Caco-2 (cell line): ENCODE data around the gene SIRT2. TPM values are rescaled to one million over a fixed set of nuclear protein-coding genes. Genes with fewer than 3 reads are reported as not detected.
"Not testable (repeated sequence)": the region's sequence is repeated elsewhere in the genome, so short reads cannot be mapped to it uniquely, and the experiment has no call there.

Source experiments
- BruUV-seq: library from RNA; stranded (reverse); fragments of 400-500 nt; replicated peaks from 2 replicates; lab custom pipeline; 2021; lab: Mats Ljungman, UMichigan
- CTCF ChIA-PET: fragments of 300-600 bp; sonication (Branson Sonifier 250); formaldehyde crosslinking; loops from one replicate; lab custom pipeline; 2022; ENCODE audit warnings: antibody characterized with exemption; lab: Charles Lee
- POLR2A ChIA-PET: fragments of 300-600 bp; sonication (Branson Sonifier 250); formaldehyde crosslinking; loops from one replicate; lab custom pipeline; 2022; ENCODE audit warnings: antibody characterized with exemption; lab: Charles Lee
- DNase-seq, 2 experiments: peaks; one replicate each; pipeline versions ENCODE4 v3.0.0 to v3.0.0-alpha.2; 2020 to 2022
- H3K27me3 ChIP-seq: replicated peaks from 2 replicates; pipeline ENCODE4 v1.6.0; 2011; ENCODE audit warnings: low read length; ENCODE audit not compliant: control insufficient read depth, insufficient read depth
- H3K36me3 ChIP-seq: 2 replicates; pipeline ENCODE4 v1.5.1; 2011; ENCODE audit warnings: low read length; ENCODE audit not compliant: control insufficient read depth, insufficient read depth
- H3K4me1 ChIP-seq: fragments of 250-450 bp; sonication (Bioruptor Pico); 2 replicates; pipeline ENCODE4 v1.5.1; 2020; ENCODE audit warnings: mild to moderate bottlenecking
- H3K4me3 ChIP-seq: 2 replicates; pipeline ENCODE4 v1.5.1; 2011; ENCODE audit warnings: low read depth, mild to moderate bottlenecking, control low read depth, low read length
- H3K9me3 ChIP-seq: fragments of 250-450 bp; sonication (Bioruptor Pico); 2 replicates; pipeline ENCODE4 v1.5.1; 2020; ENCODE audit warnings: mild to moderate bottlenecking, moderate library complexity
- H3K27ac Mint-ChIP-seq: one replicate; pipeline ENCODE4 v1.8.0; 2022; ENCODE audit warnings: mixed read lengths; ENCODE audit not compliant: unreplicated experiment
- H3K27me3 Mint-ChIP-seq: one replicate; pipeline ENCODE4 v1.8.0; 2022; ENCODE audit warnings: mixed read lengths; ENCODE audit not compliant: insufficient read depth, unreplicated experiment
- H3K36me3 Mint-ChIP-seq: one replicate; pipeline ENCODE4 v1.8.0; 2022; ENCODE audit warnings: mild to moderate bottlenecking, mixed read lengths; ENCODE audit not compliant: insufficient read depth, unreplicated experiment
- H3K4me1 Mint-ChIP-seq: one replicate; pipeline ENCODE4 v1.8.0; 2022; ENCODE audit warnings: low read depth, mixed read lengths; ENCODE audit not compliant: unreplicated experiment
- H3K4me3 Mint-ChIP-seq: one replicate; pipeline ENCODE4 v1.8.0; 2022; ENCODE audit warnings: mild to moderate bottlenecking, moderate library complexity, mixed read lengths; ENCODE audit not compliant: unreplicated experiment
- H3K9me3 Mint-ChIP-seq: one replicate; pipeline ENCODE4 v1.8.0; 2022; ENCODE audit warnings: mixed read lengths; ENCODE audit not compliant: unreplicated experiment
- intact Hi-C: fragments of 100-400 bp; cut with micrococcal nuclease; formaldehyde crosslinking; loops from one replicate; pipeline ENCODE4 v1.10.0; 2022; ENCODE audit not compliant: unreplicated experiment
- total RNA-seq: library from RNA; stranded (reverse); gene quantifications from 2 replicates; pipeline ENCODE4 v1.2.3, GENCODE V29; 2022
- TF ChIP-seq, protein P1 (sequence below), 2 experiments: fragments of 200-600 bp in 1 of 2; IDR thresholded peaks; 1 replicate in 1 of 2; 2 replicates in 1 of 2; pipeline versions ENCODE4 v1.5.1 to v1.8.0; 2011 to 2022; ENCODE audit warnings: antibody characterized with exemption in 1 of 2, control low read depth in 1 of 2, inconsistent platforms in 1 of 2, low read depth in 1 of 2, low read length in 1 of 2, mild to moderate bottlenecking in 1 of 2, moderate library complexity in 1 of 2; ENCODE audit not compliant: insufficient read depth in 1 of 2, severe bottlenecking in 1 of 2, unreplicated experiment in 1 of 2

The SIRT2 gene
- total RNA-seq, 1 experiment from 2014 or later, result 33.3 TPM

DNA sequence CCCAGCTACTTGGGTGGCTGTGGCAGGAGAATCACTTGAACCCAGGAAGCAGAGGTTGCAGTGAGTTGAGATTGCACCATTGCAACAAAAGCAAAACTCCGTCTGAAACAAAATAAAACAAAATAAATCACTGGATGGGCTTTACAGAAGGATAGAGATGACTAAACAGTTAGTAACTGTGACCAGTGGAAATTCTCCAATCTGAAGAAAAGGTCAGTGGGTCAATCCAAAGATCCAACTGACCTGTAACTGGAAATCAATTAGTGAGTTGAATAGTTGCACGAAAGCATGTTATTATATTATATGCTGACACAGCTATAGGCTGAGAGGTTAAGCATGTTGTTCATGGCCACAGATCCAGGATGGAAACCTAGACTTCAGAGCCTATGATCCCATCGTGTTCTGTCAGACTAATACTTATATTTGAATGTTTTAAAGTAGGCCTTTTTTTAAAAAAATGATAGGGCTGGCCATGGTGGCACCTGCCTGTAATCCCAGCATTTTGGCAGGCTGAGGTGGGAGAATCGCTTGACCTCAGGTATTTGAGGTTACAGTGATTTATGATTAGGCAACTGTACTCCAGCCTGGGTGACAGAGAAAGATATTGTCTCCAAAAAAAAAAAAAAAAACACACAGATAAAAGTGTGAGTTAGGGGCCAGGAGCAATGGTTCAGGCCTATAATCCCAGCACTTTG is 69.2 kb downstream of the SIRT2 start:
- H3K36me3 Mint-ChIP-seq, result peaks cover 85% of the 10 kb centered on the region
- H3K9me3 Mint-ChIP-seq, result no peaks in the 10 kb centered on the region
- ChIA-PET CTCF (no interaction called here), POLR2A (interaction anchor here (0.6 to 3.1 kb wide), 3 partner anchors 8 to 183 kb away, joined by 3 to 33 read pairs (median 3); partner anchors contain the start of gene ACTN4)
- intact Hi-C loops, result loop anchor here (2.0 kb wide), 1 partner anchor 101 kb away; the partner anchor contains the start of genes MRPS12 and SARS2
- H3K4me1 Mint-ChIP-seq, result peaks cover 13% of the 10 kb centered on the region
- BruUV-seq, result no TSS peak
- Histone ChIP-seq H3K27me3 (no peaks in the 10 kb centered on the region), H3K36me3 (no peaks in the 10 kb centered on the region; the same call in none of the 2 replicates), H3K4me3 (peak overlapping the region; percentile 72), H3K9me3 (no peaks in the 10 kb centered on the region), H3K4me1 (peaks cover 32% of the 10 kb centered on the region)
- peak overlapping the region; percentile 71 for H3K4me3 Mint-ChIP-seq
- DNase-seq, result no peak
- H3K27me3 Mint-ChIP-seq, result no peaks in the 10 kb centered on the region
- H3K27ac Mint-ChIP-seq, result peak overlapping the region; percentile 97
- TF ChIP-seq, protein P1, sequence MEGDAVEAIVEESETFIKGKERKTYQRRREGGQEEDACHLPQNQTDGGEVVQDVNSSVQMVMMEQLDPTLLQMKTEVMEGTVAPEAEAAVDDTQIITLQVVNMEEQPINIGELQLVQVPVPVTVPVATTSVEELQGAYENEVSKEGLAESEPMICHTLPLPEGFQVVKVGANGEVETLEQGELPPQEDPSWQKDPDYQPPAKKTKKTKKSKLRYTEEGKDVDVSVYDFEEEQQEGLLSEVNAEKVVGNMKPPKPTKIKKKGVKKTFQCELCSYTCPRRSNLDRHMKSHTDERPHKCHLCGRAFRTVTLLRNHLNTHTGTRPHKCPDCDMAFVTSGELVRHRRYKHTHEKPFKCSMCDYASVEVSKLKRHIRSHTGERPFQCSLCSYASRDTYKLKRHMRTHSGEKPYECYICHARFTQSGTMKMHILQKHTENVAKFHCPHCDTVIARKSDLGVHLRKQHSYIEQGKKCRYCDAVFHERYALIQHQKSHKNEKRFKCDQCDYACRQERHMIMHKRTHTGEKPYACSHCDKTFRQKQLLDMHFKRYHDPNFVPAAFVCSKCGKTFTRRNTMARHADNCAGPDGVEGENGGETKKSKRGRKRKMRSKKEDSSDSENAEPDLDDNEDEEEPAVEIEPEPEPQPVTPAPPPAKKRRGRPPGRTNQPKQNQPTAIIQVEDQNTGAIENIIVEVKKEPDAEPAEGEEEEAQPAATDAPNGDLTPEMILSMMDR (IDR thresholded peaks at IDR 0.05; ENCODE audit: insufficient read depth in 1 of 2, low read depth in 1 of 2, low read length in 1 of 2, severe bottlenecking in 1 of 2, unreplicated experiment in 1 of 2), result no peak

GRCh38 chr19:38829203-38829602 is 70.2 kb downstream of the SIRT2 start:
- H3K4me3 ChIP-seq, CTCF ChIA-PET, H3K36me3 ChIP-seq, H3K27ac Mint-ChIP-seq, intact Hi-C loops, H3K9me3 Mint-ChIP-seq, H3K4me3 Mint-ChIP-seq, H3K9me3 ChIP-seq, DNase-seq, H3K27me3 Mint-ChIP-seq, H3K27me3 ChIP-seq, BruUV-seq, POLR2A ChIA-PET: not testable (repeated sequence)
- peaks cover 33% of the 10 kb centered on the region for H3K4me1 ChIP-seq
- Mint-ChIP-seq H3K4me1 (peaks cover 13% of the 10 kb centered on the region), H3K36me3 (peaks cover 83% of the 10 kb centered on the region)

Other genes starting within 250 kb of the SIRT2 start
- gene CAPN12, start 155.1 kb downstream of the SIRT2 start, total RNA-seq, result 8.8 and 11.0 TPM in 2 replicates
- gene LGALS7, start 126.1 kb downstream of the SIRT2 start, total RNA-seq, result not detected in 2 replicates
- gene LGALS7B, start 110.4 kb downstream of the SIRT2 start, total RNA-seq, result not detected in 2 replicates
- 1.6 and 2.2 TPM in 2 replicates for gene LGALS4, start 86.7 kb downstream of the SIRT2 start, total RNA-seq
- gene ECH1, start 67.8 kb downstream of the SIRT2 start, total RNA-seq, result 150 and 163 TPM in 2 replicates
- 443 and 446 TPM in 2 replicates for gene HNRNPL, start 49.6 kb downstream of the SIRT2 start, total RNA-seq
- 1.5 and 1.9 TPM in 2 replicates for gene RINL, start 21.3 kb downstream of the SIRT2 start, total RNA-seq
- 43.9 and 52.6 TPM in 2 replicates for gene NFKBIB, start 351 bp upstream of the SIRT2 start, total RNA-seq
- gene CCER2, start 12.6 kb upstream of the SIRT2 start, total RNA-seq, result 0.68 TPM in 1 of 2 replicates, not detected in the other
- 66.6 and 85.1 TPM in 2 replicates for gene SARS2, start 31.1 kb upstream of the SIRT2 start, total RNA-seq
- gene MRPS12, start 31.3 kb upstream of the SIRT2 start, total RNA-seq, result 77.9 and 82.5 TPM in 2 replicates
- gene FBXO17, start 76.1 kb upstream of the SIRT2 start, total RNA-seq, result 42.8 and 45.2 TPM in 2 replicates
- 3.4 and 3.8 TPM in 2 replicates for gene FBXO27, start 132.9 kb upstream of the SIRT2 start, total RNA-seq
- 0.45 and 0.46 TPM in 2 replicates for gene ACP7, start 184.8 kb upstream of the SIRT2 start, total RNA-seq
- 98.6 and 112 TPM in 2 replicates for gene PAK4, start 226.2 kb upstream of the SIRT2 start, total RNA-seq